Smooth muscle cell (in vitro differentiated cells): ENCODE results near the gene ZBTB47. TPM values are rescaled to one million over a fixed set of nuclear protein-coding genes. Genes with fewer than 3 reads are reported as not detected.

Experiments
- DNase-seq: peaks from one replicate; lab custom pipeline; 2025; ENCODE audit not compliant: unreplicated experiment; lab: John Stamatoyannopoulos, UW
- H2AFZ ChIP-seq: fragments of 200-600 bp; sonication (generic); 2 replicates; pipeline ENCODE4 v1.6.0; 2016; ENCODE audit warnings: antibody characterized with exemption, low read depth, mild to moderate bottlenecking
- H3F3A ChIP-seq: fragments of 200-600 bp; sonication (generic); 2 replicates; pipeline ENCODE4 v1.6.0; 2017; ENCODE audit warnings: antibody characterized with exemption, low read depth
- H3K27ac ChIP-seq: fragments of 200-600 bp; sonication (generic); 2 replicates; pipeline ENCODE4 v1.5.1; 2016; ENCODE audit warnings: low read depth, mild to moderate bottlenecking
- H3K27me3 ChIP-seq: fragments of 200-600 bp; sonication (generic); 2 replicates; pipeline ENCODE4 v1.6.1; 2016; ENCODE audit warnings: low read depth, mild to moderate bottlenecking
- H3K36me3 ChIP-seq: fragments of 200-600 bp; sonication (generic); 2 replicates; pipeline ENCODE4 v1.5.1; 2016; ENCODE audit warnings: low read depth
- H3K4me1 ChIP-seq: fragments of 200-600 bp; sonication (generic); 2 replicates; pipeline ENCODE4 v1.5.1; 2016; ENCODE audit warnings: low read depth
- H3K4me2 ChIP-seq: fragments of 200-600 bp; sonication (generic); 2 replicates; pipeline ENCODE4 v1.6.0; 2016; ENCODE audit warnings: mild to moderate bottlenecking
- H3K4me3 ChIP-seq: fragments of 200-600 bp; sonication (generic); 2 replicates; pipeline ENCODE4 v1.5.1; 2016; ENCODE audit warnings: mild to moderate bottlenecking
- H3K79me2 ChIP-seq: fragments of 200-600 bp; sonication (generic); 2 replicates; pipeline ENCODE4 v1.6.0; 2016; ENCODE audit warnings: low read depth, mild to moderate bottlenecking
- H3K9ac ChIP-seq: fragments of 200-600 bp; sonication (generic); 2 replicates; pipeline ENCODE4 v1.6.0; 2016; ENCODE audit warnings: low read depth
- H3K9me3 ChIP-seq: fragments of 200-600 bp; sonication (generic); replicated peaks from 2 replicates; pipeline ENCODE4 v1.5.1; 2016; ENCODE audit warnings: low read depth
- H4K20me1 ChIP-seq: fragments of 200-600 bp; sonication (generic); 2 replicates; pipeline ENCODE4 v1.6.0; 2016; ENCODE audit warnings: low read depth
- WGBS: methylation state at CpG from one replicate; pipeline ENCODE4 v1.1.7; 2016; ENCODE audit warnings: low lambda C conversion rate; 5-methylcytosine and 5-hydroxymethylcytosine counted together
- polyA plus RNA-seq: library from polyadenylated mRNA; unstranded; fragments of >200 nt; fragmentation: Nextera tagmentation; extraction: Ambion mirVana; gene quantifications from 2 replicates; pipeline ENCODE4 v1.2.1, GENCODE V29; 2016
- total RNA-seq: library from RNA; depleted of rRNA; stranded (reverse); fragments of >200 nt; gene quantifications from 2 replicates; pipeline ENCODE4 v1.2.3, GENCODE V29; 2014
- TF ChIP-seq, protein P1 (sequence below): fragments of 200-600 bp; sonication (generic); IDR thresholded peaks from 2 replicates; pipeline ENCODE4 v1.5.1; 2017; ENCODE audit warnings: borderline replicate concordance, mild to moderate bottlenecking, antibody characterized with exemption; ENCODE audit not compliant: insufficient read depth, poor library complexity, severe bottlenecking

Gene ZBTB47
- total and polyA plus RNA-seq, 2 experiments from 2014 or later, result 4.6 to 7.7 TPM

DNA sequence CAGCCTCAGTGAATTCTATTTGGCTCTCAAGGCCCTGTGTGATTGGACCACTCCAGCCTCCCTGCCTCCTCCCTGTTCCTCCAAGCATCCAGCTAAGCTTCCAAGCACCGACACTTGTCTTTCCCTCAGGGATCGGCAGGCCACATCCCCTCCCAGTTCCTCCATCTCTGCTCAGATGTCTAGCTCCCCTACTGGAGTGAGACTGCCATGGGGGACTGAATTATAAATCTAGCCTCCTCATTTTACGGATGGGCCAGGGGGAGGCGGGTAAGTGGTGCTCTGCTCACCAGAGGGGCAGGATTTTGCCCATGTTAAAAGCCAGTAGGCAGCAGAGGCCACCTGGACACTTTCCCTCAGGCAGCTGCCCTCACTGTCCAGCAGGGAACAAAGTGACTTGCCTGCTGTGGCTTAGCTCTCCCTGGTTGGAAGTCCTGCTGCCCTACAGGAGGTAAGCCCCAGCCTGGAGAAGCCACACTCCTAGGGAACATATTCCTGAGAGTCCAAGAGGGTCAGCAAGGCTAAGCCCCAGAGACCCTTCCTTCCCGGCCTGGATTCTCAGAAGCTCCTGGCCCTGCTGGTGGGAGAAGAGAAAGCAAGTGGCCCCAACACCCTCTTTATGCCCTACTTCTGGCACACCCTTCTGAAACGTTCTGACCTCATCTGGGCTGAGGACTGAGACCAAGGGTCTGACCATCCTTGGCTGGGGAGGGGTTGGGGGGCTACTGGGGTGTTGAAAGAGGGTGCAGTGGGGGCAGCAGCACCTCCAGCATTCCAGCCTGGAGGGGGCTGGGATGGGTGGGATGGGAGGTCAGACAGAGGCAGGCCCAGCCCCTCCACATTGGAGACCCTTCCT, 58.2 kb downstream of the ZBTB47 start:
- Histone ChIP-seq H3K4me2 (no peak overlapping the region), H4K20me1 (no peaks in the 10 kb centered on the region), H3F3A (no peaks in the 10 kb centered on the region), H3K36me3 (no peaks in the 10 kb centered on the region), H2AFZ (no peak overlapping the region), H3K79me2 (no peaks in the 10 kb centered on the region), H3K4me3 (no peak overlapping the region), H3K9ac (no peak overlapping the region), H3K27ac (no peak overlapping the region), H3K9me3 (no peaks in the 10 kb centered on the region), H3K27me3 (no peaks in the 10 kb centered on the region), H3K4me1 (no peaks in the 10 kb centered on the region)
- TF ChIP-seq, protein P1, sequence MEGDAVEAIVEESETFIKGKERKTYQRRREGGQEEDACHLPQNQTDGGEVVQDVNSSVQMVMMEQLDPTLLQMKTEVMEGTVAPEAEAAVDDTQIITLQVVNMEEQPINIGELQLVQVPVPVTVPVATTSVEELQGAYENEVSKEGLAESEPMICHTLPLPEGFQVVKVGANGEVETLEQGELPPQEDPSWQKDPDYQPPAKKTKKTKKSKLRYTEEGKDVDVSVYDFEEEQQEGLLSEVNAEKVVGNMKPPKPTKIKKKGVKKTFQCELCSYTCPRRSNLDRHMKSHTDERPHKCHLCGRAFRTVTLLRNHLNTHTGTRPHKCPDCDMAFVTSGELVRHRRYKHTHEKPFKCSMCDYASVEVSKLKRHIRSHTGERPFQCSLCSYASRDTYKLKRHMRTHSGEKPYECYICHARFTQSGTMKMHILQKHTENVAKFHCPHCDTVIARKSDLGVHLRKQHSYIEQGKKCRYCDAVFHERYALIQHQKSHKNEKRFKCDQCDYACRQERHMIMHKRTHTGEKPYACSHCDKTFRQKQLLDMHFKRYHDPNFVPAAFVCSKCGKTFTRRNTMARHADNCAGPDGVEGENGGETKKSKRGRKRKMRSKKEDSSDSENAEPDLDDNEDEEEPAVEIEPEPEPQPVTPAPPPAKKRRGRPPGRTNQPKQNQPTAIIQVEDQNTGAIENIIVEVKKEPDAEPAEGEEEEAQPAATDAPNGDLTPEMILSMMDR, result no peak
- no peak for DNase-seq
- WGBS, result 68% methylated on average over 6 of the region's 6 CpGs

DNA sequence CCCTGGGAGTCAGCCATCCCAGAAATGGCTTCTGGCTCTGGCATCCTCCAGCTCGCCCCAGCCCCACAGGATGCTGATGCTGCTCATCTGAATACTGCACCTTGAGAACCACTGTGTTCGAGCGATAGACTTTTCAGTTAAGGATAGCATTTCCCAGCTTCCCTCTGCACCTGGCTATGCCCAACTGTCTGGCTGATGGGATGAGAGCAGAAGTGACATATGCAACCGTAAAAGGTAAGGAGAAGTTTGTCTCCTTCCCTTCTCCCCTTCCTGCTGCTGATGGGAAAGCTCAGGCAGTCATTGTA, 58.8 kb downstream of the ZBTB47 start:
- H3K27ac ChIP-seq, result no peak overlapping the region
- no peak overlapping the region for H3K4me2 ChIP-seq
- no peaks in the 10 kb centered on the region for H3K9me3 ChIP-seq
- TF ChIP-seq, protein P1, result no peak
- no peaks in the 10 kb centered on the region for H3F3A ChIP-seq
- H3K4me1 ChIP-seq, result no peaks in the 10 kb centered on the region
- 91% methylated on average over 4 of the region's 4 CpGs for WGBS
- no peak overlapping the region for H3K9ac ChIP-seq
- no peaks in the 10 kb centered on the region for H3K79me2 ChIP-seq
- no peaks in the 10 kb centered on the region for H3K36me3 ChIP-seq
- no peak overlapping the region for H3K4me3 ChIP-seq
- no peaks in the 10 kb centered on the region for H4K20me1 ChIP-seq
- no peak overlapping the region for H2AFZ ChIP-seq
- DNase-seq, result no peak
- no peaks in the 10 kb centered on the region for H3K27me3 ChIP-seq

DNA sequence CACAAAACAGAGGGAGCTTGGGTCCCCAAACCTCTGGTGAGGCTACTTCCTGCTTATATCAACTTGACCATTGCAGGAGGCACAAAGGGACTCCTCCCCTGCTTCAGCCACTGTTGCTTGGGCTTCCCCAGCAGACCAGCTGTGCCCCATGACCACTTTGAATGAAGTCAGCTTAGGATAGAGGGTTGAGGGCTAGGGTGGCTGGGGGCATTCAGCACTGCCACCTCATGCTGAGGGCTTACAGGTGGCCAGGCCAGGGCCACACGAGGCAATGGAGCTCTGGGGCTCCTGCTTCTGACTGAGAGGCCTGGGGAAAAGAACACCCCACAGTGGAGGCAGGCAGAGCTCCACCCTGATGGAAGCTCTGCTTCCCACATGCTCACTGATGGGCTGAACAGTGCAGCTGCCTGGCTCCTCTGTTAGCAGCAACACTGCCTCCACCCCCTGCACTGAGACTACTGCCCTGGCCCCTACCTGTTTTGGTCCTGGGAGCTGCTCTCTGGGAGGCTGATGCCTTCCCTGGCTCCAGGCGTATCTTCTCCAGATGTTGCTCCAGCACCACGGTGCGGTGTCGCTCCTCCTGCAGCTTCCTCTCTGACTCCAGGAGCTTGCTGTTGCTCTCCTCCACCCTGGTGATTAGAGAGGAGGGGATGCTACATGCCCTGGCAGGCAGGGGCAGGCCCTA, 59.3 kb downstream of the ZBTB47 start:
- no peak for DNase-seq
- TF ChIP-seq, protein P1, result no peak
- H3K27me3 ChIP-seq, result no peaks in the 10 kb centered on the region
- WGBS, result 86% methylated on average over 5 of the region's 5 CpGs
- no peaks in the 10 kb centered on the region for H3F3A ChIP-seq
- no peak overlapping the region for H3K9ac ChIP-seq
- no peak overlapping the region for H3K4me2 ChIP-seq
- H4K20me1 ChIP-seq, result no peaks in the 10 kb centered on the region
- H3K79me2 ChIP-seq, result no peaks in the 10 kb centered on the region
- H3K4me1 ChIP-seq, result no peaks in the 10 kb centered on the region
- H3K36me3 ChIP-seq, result no peaks in the 10 kb centered on the region
- H3K9me3 ChIP-seq, result no peaks in the 10 kb centered on the region
- no peak overlapping the region for H3K4me3 ChIP-seq
- H2AFZ ChIP-seq, result no peak overlapping the region
- no peak overlapping the region for H3K27ac ChIP-seq
